ENCODE measurements around the gene SHROOM4. TPM values are rescaled to one million over a fixed set of nuclear protein-coding genes. Genes with fewer than 3 reads are reported as not detected.

SHROOM4 gene
- total RNA-seq, 1 donor from 2014 or later = 43.5 TPM

DNA sequence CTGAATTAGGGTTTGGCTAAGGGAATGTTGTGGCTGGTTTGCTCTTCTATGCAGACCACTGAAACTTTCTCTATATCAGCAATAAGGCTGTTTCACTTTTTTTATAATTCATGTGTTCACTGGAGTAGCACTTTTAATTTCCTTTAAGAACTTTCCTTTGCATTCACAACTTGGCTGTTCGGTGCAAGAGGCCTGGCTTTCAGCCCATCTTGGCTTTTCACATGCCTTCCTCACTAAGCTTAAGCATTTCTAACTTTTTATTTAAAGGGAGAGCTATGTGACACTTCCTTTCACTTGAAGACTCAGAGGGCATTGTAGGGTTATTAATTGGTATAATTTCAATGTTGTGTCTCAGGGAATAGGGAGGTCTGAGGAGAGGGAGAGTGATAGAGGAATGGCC, 142.3 kb downstream of the SHROOM4 start:
- Histone ChIP-seq H3K4me3 (no peak overlapping the region), H3K27ac (no peak overlapping the region), H3K9me3 (no peaks in the 10 kb centered on the region), H3K27me3 (no peaks in the 10 kb centered on the region), H3K4me1 (no peaks in the 10 kb centered on the region), H3K36me3 (no peaks in the 10 kb centered on the region)
- DNase-seq = no peak
- TF ChIP-seq, protein P1, sequence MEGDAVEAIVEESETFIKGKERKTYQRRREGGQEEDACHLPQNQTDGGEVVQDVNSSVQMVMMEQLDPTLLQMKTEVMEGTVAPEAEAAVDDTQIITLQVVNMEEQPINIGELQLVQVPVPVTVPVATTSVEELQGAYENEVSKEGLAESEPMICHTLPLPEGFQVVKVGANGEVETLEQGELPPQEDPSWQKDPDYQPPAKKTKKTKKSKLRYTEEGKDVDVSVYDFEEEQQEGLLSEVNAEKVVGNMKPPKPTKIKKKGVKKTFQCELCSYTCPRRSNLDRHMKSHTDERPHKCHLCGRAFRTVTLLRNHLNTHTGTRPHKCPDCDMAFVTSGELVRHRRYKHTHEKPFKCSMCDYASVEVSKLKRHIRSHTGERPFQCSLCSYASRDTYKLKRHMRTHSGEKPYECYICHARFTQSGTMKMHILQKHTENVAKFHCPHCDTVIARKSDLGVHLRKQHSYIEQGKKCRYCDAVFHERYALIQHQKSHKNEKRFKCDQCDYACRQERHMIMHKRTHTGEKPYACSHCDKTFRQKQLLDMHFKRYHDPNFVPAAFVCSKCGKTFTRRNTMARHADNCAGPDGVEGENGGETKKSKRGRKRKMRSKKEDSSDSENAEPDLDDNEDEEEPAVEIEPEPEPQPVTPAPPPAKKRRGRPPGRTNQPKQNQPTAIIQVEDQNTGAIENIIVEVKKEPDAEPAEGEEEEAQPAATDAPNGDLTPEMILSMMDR (IDR thresholded peaks at IDR 0.05) = no peak
- intact Hi-C loops (cut with DNase I) = no loop called here
- ATAC-seq = no peak

DNA sequence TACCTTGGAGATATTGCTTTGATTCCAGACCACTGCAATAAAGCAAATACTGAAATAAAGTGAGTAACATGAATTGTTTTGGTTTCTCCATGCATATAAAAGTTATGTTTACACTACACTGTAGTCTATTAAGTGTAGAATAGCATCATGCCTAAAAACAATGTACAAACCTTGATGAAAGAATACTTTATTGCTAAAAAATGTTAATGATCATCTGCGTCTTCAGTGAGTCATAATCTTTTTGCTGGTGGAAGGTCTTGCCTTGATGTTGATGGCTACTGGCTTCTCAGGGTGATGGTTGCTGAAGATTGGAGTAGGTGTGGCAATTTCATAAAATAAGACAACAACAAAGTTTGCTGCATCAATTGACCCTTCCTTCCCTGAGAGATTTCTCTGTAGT, 145.1 kb downstream of the SHROOM4 start:
- Histone ChIP-seq H3K27ac (no peak overlapping the region), H3K36me3 (no peaks in the 10 kb centered on the region), H3K9me3 (no peaks in the 10 kb centered on the region), H3K27me3 (no peaks in the 10 kb centered on the region), H3K4me3 (no peak overlapping the region), H3K4me1 (no peaks in the 10 kb centered on the region)
- intact Hi-C loops (cut with DNase I) = no loop called here
- no peak for ATAC-seq
- TF ChIP-seq, protein P1 (IDR thresholded peaks at IDR 0.05) = no peak
- DNase-seq = no peak

GRCh38 chrX:50648156-50648555, 165.8 kb downstream of the SHROOM4 start:
- Histone ChIP-seq H3K27ac (no peak overlapping the region), H3K36me3 (no peaks in the 10 kb centered on the region), H3K4me1 (no peaks in the 10 kb centered on the region), H3K9me3 (no peaks in the 10 kb centered on the region), H3K4me3 (no peak overlapping the region), H3K27me3 (no peaks in the 10 kb centered on the region)
- ATAC-seq (no peak), DNase-seq (no peak)
- TF ChIP-seq, protein P1 (IDR thresholded peaks at IDR 0.05) = no peak
- intact Hi-C loops (cut with DNase I) = no loop called here

DNA sequence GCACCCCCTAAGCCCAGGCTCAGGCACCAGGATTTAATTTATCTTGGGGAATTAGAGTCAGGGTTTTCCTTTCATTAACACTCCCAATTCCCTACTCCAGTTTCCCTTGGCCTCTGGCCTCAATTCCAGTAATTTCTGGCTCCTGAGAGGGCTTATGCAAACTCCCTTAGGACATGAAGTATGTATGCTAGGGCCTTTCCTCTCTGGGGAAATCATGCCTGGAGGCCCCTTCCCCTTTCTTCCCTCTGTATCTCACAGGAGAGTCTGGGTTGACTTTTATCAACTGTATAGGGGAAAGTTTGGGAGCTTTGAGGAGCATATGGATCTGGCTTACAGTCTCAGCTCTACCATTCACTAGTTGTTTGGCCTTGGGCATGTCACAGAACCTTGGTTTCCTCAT, 169.5 kb downstream of the SHROOM4 start:
- Histone ChIP-seq H3K9me3 (no peaks in the 10 kb centered on the region), H3K27ac (no peak overlapping the region), H3K4me1 (no peaks in the 10 kb centered on the region), H3K36me3 (no peaks in the 10 kb centered on the region), H3K27me3 (no peaks in the 10 kb centered on the region), H3K4me3 (no peak overlapping the region)
- TF ChIP-seq, protein P1 (IDR thresholded peaks at IDR 0.05) = no peak
- no peak for DNase-seq
- no peak for ATAC-seq
- intact Hi-C loops (cut with DNase I) = no loop called here

DNA sequence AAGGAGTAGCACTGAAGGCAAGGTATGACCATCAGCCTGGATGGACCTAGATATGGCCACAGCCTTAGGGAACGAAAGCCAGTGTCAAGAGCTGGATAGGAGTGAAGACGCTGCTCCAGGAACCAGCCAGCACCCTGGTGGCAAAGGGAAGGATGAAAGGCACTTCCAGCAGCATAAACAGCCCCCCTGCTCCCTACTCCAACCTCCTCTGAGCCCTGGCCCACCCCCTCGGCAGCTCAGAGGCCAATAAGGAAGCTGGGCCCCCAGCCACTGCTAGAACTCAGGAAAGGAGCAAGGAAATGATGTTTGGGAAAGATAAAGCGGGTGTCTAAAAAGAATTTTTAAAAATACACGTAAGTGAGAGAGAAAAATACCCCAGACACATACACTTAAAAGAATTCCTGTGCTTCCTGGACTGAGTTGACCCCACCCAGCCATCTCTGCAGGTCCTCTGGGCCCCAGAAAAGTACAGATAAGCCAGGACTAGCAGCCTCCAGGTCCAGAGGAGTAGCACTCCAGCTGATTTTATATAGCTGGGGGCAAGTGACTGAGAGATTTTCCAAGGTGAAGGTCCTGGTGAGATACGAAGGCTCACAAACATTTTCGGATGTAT, 170.4 kb downstream of the SHROOM4 start:
- TF ChIP-seq, protein P1 (IDR thresholded peaks at IDR 0.05) = no peak
- ATAC-seq (peak; percentile 67), DNase-seq (no peak)
- intact Hi-C loops (cut with DNase I) = no loop called here
- Histone ChIP-seq H3K4me1 (no peaks in the 10 kb centered on the region), H3K27me3 (no peaks in the 10 kb centered on the region), H3K36me3 (no peaks in the 10 kb centered on the region), H3K4me3 (peak overlapping the region; percentile 38), H3K27ac (peak overlapping the region; percentile 11), H3K9me3 (no peaks in the 10 kb centered on the region)

- DNase-seq (peak; percentile 63), ATAC-seq (peak; percentile 55)
- H3K9me3 ChIP-seq = no peaks in the 10 kb centered on the region
- no peak overlapping the region for H3K4me3 ChIP-seq
- TF ChIP-seq, protein P1 (IDR thresholded peaks at IDR 0.05) = no peak
- no peaks in the 10 kb centered on the region for H3K4me1 ChIP-seq
- intact Hi-C loops (cut with DNase I) = no loop called here
- no peaks in the 10 kb centered on the region for H3K36me3 ChIP-seq
- no peaks in the 10 kb centered on the region for H3K27me3 ChIP-seq
- no peak overlapping the region for H3K27ac ChIP-seq
Measured at GRCh38 chrX:50638123-50638522, 175.9 kb downstream of the SHROOM4 start.

Data from upper lobe of right lung (tissue), 1 donor.